GM12878 (cell line): ENCODE measurements around the gene RAB8A. TPM values are rescaled to one million over a fixed set of nuclear protein-coding genes. Genes with fewer than 3 reads are reported as not detected.

Experiments used
- ATAC-seq: fragments of 200-7000 bp; cut with Tn5 transposase; 3 replicates; pipeline ENCODE4 v1.9.1; 2020; ENCODE audit warnings: mild to moderate bottlenecking, moderate library complexity
- BruUV-seq: library from RNA; stranded (reverse); fragments of 400-500 nt; replicated peaks from 2 replicates; lab custom pipeline; 2021; lab: Mats Ljungman, UMichigan
- CTCF ChIA-PET: fragments of 300-600 bp; sonication (Branson Sonifier 250); formaldehyde crosslinking; extraction: SDS; loops from one replicate; lab custom pipeline; 2021; ENCODE audit warnings: inconsistent platforms; lab: Yijun Ruan, JAX
- POLR2A ChIA-PET: fragments of 350-600 bp; formaldehyde crosslinking; extraction: SDS; loops from one replicate; lab custom pipeline; 2021; ENCODE audit warnings: inconsistent platforms; lab: Charles Lee
- RAD21 ChIA-PET: fragments of 300-600 bp; sonication (Branson Sonifier 250); formaldehyde crosslinking; loops from one replicate; lab custom pipeline; 2023; ENCODE audit warnings: antibody characterized with exemption; ENCODE audit not compliant: unreplicated experiment; lab: Charles Lee
- SMC1A ChIA-PET: fragments of 300-600 bp; sonication (Branson Sonifier 250); formaldehyde crosslinking; loops from one replicate; lab custom pipeline; 2023; ENCODE audit not compliant: unreplicated experiment, uncharacterized antibody; lab: Charles Lee
- DNase-seq: peaks from one replicate; pipeline ENCODE4 v3.0.0-alpha.2; 2011; ENCODE audit warnings: low read depth, low spot score
- FAIRE-seq: peaks from 3 replicates; lab custom pipeline; 2011; peaks lifted over from hg19 to GRCh38; lab: Jason Lieb, UNC
- H2AFZ ChIP-seq: 2 replicates; pipeline ENCODE4 v1.6.0; 2011; ENCODE audit warnings: low read depth, low read length, control low read depth; ENCODE audit not compliant: control insufficient read depth
- H3K27ac ChIP-seq: 2 replicates; pipeline ENCODE4 v1.5.1; 2011; ENCODE audit warnings: control low read depth; ENCODE audit not compliant: control insufficient read depth, insufficient read depth
- H3K27me3 ChIP-seq, 2 experiments: replicated peaks in 1 of 2; 2 replicates each; pipeline versions ENCODE4 v1.6.0 to v1.6.1; 2011; ENCODE audit warnings: low read length in 1 of 2; ENCODE audit not compliant: control insufficient read depth in 2 of 2, insufficient read depth in 2 of 2
- H3K36me3 ChIP-seq, 2 experiments: 2 replicates each; pipeline ENCODE4 v1.5.1; 2011; ENCODE audit warnings: low read length in 1 of 2; ENCODE audit not compliant: control insufficient read depth in 2 of 2, insufficient read depth in 2 of 2
- H3K4me1 ChIP-seq: 2 replicates; pipeline ENCODE4 v1.6.1; 2011; ENCODE audit warnings: mild to moderate bottlenecking, low read length, moderate library complexity, mixed read lengths; ENCODE audit not compliant: control insufficient read depth, insufficient read depth
- H3K4me2 ChIP-seq: 2 replicates; pipeline ENCODE4 v1.6.0; 2011; ENCODE audit warnings: control low read depth; ENCODE audit not compliant: control insufficient read depth, insufficient read depth
- H3K4me3 ChIP-seq: fragments of 200-600 bp; sonication (generic); 2 replicates; pipeline ENCODE4 v1.5.1; 2016
- H3K79me2 ChIP-seq: 2 replicates; pipeline ENCODE4 v1.6.0; 2011; ENCODE audit warnings: low read length; ENCODE audit not compliant: control insufficient read depth, insufficient read depth
- H3K9ac ChIP-seq: 2 replicates; pipeline ENCODE4 v1.8.0; 2011; ENCODE audit warnings: low read length, control low read depth, mixed read lengths; ENCODE audit not compliant: control insufficient read depth, insufficient read depth
- H3K9me3 ChIP-seq: replicated peaks from 3 replicates; pipeline ENCODE4 v1.5.1; 2011; ENCODE audit warnings: mild to moderate bottlenecking, low read length; ENCODE audit not compliant: control insufficient read depth, insufficient read depth
- H4K20me1 ChIP-seq: 2 replicates; pipeline ENCODE4 v1.6.0; 2011; ENCODE audit not compliant: control insufficient read depth, insufficient read depth
- BRCA1 ChIP-seq: IDR thresholded peaks from 2 replicates; pipeline ENCODE4 v1.6.1; 2011; ENCODE audit warnings: low read depth, low read length, improper control_type of control experiment
- DPF2 ChIP-seq: fragments of 450-650 bp; IDR thresholded peaks from 2 replicates; pipeline ENCODE4 v1.6.1; 2017; ENCODE audit warnings: mild to moderate bottlenecking
- ETV6 ChIP-seq, 2 experiments: fragments of 450-650 bp in 1 of 2; IDR thresholded peaks in 1 of 2; conservative IDR thresholded peaks in 1 of 2; 2 replicates each; pipeline ENCODE4 v1.6.1; 2014; ENCODE audit warnings: antibody characterized with exemption in 1 of 2, borderline replicate concordance in 1 of 2, low read depth in 1 of 2, mild to moderate bottlenecking in 1 of 2, moderate library complexity in 1 of 2
- GABPA ChIP-seq: IDR thresholded peaks from 2 replicates; pipeline ENCODE4 v1.6.1; 2014; ENCODE audit warnings: antibody characterized with exemption, low read depth, mild to moderate bottlenecking, inconsistent platforms
- HDAC6 ChIP-seq: fragments of 200-600 bp; sonication (generic); IDR thresholded peaks from one replicate; pipeline ENCODE4 v1.8.0; 2017; ENCODE audit warnings: antibody characterized with exemption; ENCODE audit not compliant: unreplicated experiment
- MEF2B ChIP-seq: fragments of 450-650 bp; IDR thresholded peaks from 2 replicates; pipeline ENCODE4 v1.6.1; 2018; ENCODE audit warnings: mild to moderate bottlenecking, moderate library complexity; ENCODE audit not compliant: partially characterized antibody, poor library complexity, severe bottlenecking
- PAX5 ChIP-seq: IDR thresholded peaks from 2 replicates; pipeline ENCODE4 v1.6.1; 2011; ENCODE audit warnings: low read depth, low read length, borderline replicate concordance
- POLR2AphosphoS2 ChIP-seq: IDR thresholded peaks from 2 replicates; pipeline ENCODE4 v1.6.1; 2011; ENCODE audit warnings: low read depth, mild to moderate bottlenecking, low read length, improper control_type of control experiment, moderate library complexity
- POU2F2 ChIP-seq: IDR thresholded peaks from 3 replicates; pipeline ENCODE4 v1.6.1; 2011; ENCODE audit warnings: low read depth, mild to moderate bottlenecking, low read length, borderline replicate concordance
- SP1 ChIP-seq: IDR thresholded peaks from one replicate; pipeline ENCODE4 v1.6.1; 2011; ENCODE audit warnings: low read depth, low read length
- TCF12 ChIP-seq: IDR thresholded peaks from 2 replicates; pipeline ENCODE4 v1.6.1; 2011; ENCODE audit warnings: low read depth, mild to moderate bottlenecking, low read length
- TCF3 ChIP-seq: IDR thresholded peaks from 2 replicates; pipeline ENCODE4 v1.6.1; 2012; ENCODE audit warnings: low read depth, mild to moderate bottlenecking, low read length, borderline replicate concordance; ENCODE audit not compliant: insufficient read depth
- WRNIP1 ChIP-seq: IDR thresholded peaks from 2 replicates; pipeline ENCODE4 v1.6.1; 2011; ENCODE audit warnings: low read depth, low read length, improper control_type of control experiment, borderline replicate concordance
- ZNF592 ChIP-seq: fragments of 450-650 bp; IDR thresholded peaks from 2 replicates; pipeline ENCODE4 v1.6.1; 2017; ENCODE audit warnings: mild to moderate bottlenecking, moderate library complexity
- WGBS: methylation state at CpG from one replicate; pipeline ENCODE4 v1.1.6; 2016; ENCODE audit warnings: low lambda C conversion rate; ENCODE audit not compliant: insufficient replicate concordance, insufficient coverage; ENCODE audit errors: missing lambda C conversion rate; 5-methylcytosine and 5-hydroxymethylcytosine counted together
- in situ Hi-C: fragments of 300-500 bp; cut with MboI; formaldehyde crosslinking; loops from 9 replicates; pipeline ENCODE4 v1.14.3; 2018; ENCODE audit warnings: mixed read lengths
- intact Hi-C: fragments of 100-400 bp; cut with micrococcal nuclease; formaldehyde crosslinking; loops from one replicate; pipeline ENCODE4 v1.14.2; 2022; ENCODE audit not compliant: unreplicated experiment
- polyA plus RNA-seq, 11 experiments: library from polyadenylated mRNA; depleted of rRNA in 4 of 11; unstranded in 6 of 11; stranded (reverse) in 5 of 11; fragments of >200 nt; fragmentation: Nextera tagmentation in 4 of 11; fragmentation: Illumina TruSeq in 1 of 11; extraction: Ambion mirVana in 4 of 11; extraction: Trizol in 1 of 11; gene quantifications; 1 replicate in 1 of 11; 2 replicates in 10 of 11; pipeline versions ENCODE4 v1.2.1 to v1.2.3, GENCODE V29; 2011 to 2016; ENCODE audit warnings: inconsistent platforms in 2 of 11, missing spikeins in 2 of 11, low read depth in 1 of 11
- total RNA-seq, 4 experiments: library from RNA; depleted of rRNA in 3 of 4; stranded (reverse); fragments of >200 nt in 3 of 4; fragmentation: Illumina TruSeq in 1 of 4; extraction: Trizol in 1 of 4; gene quantifications; 2 replicates each; pipeline versions ENCODE4 v1.2.1 to v1.2.3, GENCODE V29; 2013 to 2021
- TF ChIP-seq, protein P1 (sequence below): fragments of 450-650 bp; IDR thresholded peaks from 2 replicates; pipeline ENCODE4 v1.6.1; 2016; ENCODE audit warnings: mild to moderate bottlenecking, moderate library complexity, borderline replicate concordance

The RAB8A gene
- total and polyA plus RNA-seq, 10 of the 15 experiments (the other 5 are each of a cell fraction or from before 2014, with no cell fraction given): 23.9 to 314 (median 185) TPM

DNA sequence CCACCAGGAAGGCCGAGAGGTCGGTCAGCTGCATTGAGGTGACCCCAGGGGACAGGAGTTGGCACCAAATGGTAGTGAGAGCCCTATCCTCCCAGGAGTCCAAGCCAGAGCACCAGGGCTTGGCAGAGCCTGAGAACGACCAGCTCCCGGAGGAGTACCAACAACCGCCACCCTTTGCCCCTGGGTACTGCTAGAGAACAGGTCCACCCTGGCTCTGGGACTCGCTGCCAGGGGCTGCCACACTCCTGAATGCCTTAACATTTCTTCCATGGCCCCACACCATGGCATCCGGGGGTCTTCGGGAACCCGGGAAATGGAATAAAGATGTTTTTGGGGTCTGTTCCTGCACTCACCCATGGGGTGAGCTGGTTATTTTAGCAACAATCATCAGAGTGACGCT lies 45.9 kb downstream of the RAB8A start:
- 96% methylated on average over 10 of the region's 10 CpGs for WGBS
- H3K9me3 ChIP-seq: no peaks in the 10 kb centered on the region; the same call in 2 of the 3 replicates
- peaks cover 3% of the 10 kb centered on the region; the same call in 1 of the 2 replicates for H4K20me1 ChIP-seq
- H3K4me2 ChIP-seq: no peak overlapping the region
- H3K27ac ChIP-seq: no peak overlapping the region
- FAIRE-seq: no peak
- peaks cover 43% of the 10 kb centered on the region for H3K4me1 ChIP-seq
- BruUV-seq: no TSS peak
- in situ Hi-C loops (no loop called here), intact Hi-C loops (no loop called here)
- ChIA-PET POLR2A (interaction anchor here (2.0 kb wide), 1 partner anchor 12 kb away, joined by 18 read pairs; no protein-coding TSS in a partner anchor), SMC1A (interaction anchor here (1.0 to 5.6 kb wide), 3 partner anchors 9 to 17 kb away, joined by 3 to 33 read pairs (median 4); partner anchors contain the start of gene HSH2D), RAD21 (interaction anchor here (1.1 kb wide), 1 partner anchor 85 kb away, joined by 3 read pairs; no protein-coding TSS in a partner anchor), CTCF (no interaction called here)
- H2AFZ ChIP-seq: no peak overlapping the region
- H3K4me3 ChIP-seq: no peak overlapping the region
- H3K79me2 ChIP-seq: peaks cover 4% of the 10 kb centered on the region
- H3K9ac ChIP-seq: no peak overlapping the region
- ATAC-seq: no peak
- H3K27me3 ChIP-seq: no peaks in the 10 kb centered on the region
- peaks cover 33 to 38% of the 10 kb centered on the region in 2 experiments for H3K36me3 ChIP-seq
- DNase-seq: no peak
- no peak for TF ChIP-seq ETV6 (conservative IDR thresholded peaks at IDR 0.05 in 1 of 2, IDR thresholded peaks at IDR 0.05 in 1 of 2; ENCODE audit: borderline replicate concordance in 1 of 2, low read depth in 1 of 2)
- no peak for TF ChIP-seq TCF3
- TF ChIP-seq DPF2: no peak
- no peak for TF ChIP-seq WRNIP1
- TF ChIP-seq POU2F2: no peak
- TF ChIP-seq, protein P1, sequence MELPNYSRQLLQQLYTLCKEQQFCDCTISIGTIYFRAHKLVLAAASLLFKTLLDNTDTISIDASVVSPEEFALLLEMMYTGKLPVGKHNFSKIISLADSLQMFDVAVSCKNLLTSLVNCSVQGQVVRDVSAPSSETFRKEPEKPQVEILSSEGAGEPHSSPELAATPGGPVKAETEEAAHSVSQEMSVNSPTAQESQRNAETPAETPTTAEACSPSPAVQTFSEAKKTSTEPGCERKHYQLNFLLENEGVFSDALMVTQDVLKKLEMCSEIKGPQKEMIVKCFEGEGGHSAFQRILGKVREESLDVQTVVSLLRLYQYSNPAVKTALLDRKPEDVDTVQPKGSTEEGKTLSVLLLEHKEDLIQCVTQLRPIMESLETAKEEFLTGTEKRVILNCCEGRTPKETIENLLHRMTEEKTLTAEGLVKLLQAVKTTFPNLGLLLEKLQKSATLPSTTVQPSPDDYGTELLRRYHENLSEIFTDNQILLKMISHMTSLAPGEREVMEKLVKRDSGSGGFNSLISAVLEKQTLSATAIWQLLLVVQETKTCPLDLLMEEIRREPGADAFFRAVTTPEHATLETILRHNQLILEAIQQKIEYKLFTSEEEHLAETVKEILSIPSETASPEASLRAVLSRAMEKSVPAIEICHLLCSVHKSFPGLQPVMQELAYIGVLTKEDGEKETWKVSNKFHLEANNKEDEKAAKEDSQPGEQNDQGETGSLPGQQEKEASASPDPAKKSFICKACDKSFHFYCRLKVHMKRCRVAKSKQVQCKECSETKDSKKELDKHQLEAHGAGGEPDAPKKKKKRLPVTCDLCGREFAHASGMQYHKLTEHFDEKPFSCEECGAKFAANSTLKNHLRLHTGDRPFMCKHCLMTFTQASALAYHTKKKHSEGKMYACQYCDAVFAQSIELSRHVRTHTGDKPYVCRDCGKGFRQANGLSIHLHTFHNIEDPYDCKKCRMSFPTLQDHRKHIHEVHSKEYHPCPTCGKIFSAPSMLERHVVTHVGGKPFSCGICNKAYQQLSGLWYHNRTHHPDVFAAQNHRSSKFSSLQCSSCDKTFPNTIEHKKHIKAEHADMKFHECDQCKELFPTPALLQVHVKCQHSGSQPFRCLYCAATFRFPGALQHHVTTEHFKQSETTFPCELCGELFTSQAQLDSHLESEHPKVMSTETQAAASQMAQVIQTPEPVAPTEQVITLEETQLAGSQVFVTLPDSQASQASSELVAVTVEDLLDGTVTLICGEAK: no peak
- no peak for TF ChIP-seq MEF2B
- no peak for TF ChIP-seq SP1
- TF ChIP-seq BRCA1: no peak
- no peak for TF ChIP-seq HDAC6
- TF ChIP-seq GABPA: no peak
- 0 out of 2 replicates have a peak, but pooled peaks have one; percentile 30 for TF ChIP-seq POLR2AphosphoS2
- TF ChIP-seq TCF12: no peak
- no peak for TF ChIP-seq PAX5
- TF ChIP-seq ZNF592: no peak
